GM23248 (cell line): ENCODE data around the gene TLX3.

ENCODE experiments used
- EZH2 ChIP-seq: fragments of 200-600 bp; sonication (generic); IDR thresholded peaks from 2 replicates; pipeline ENCODE4 v1.6.1; 2018; ENCODE audit warnings: antibody characterized with exemption, mild to moderate bottlenecking; ENCODE audit not compliant: insufficient read depth, poor library complexity, severe bottlenecking
- EZH2phosphoT487 ChIP-seq: fragments of 200-600 bp; sonication (generic); IDR thresholded peaks from 2 replicates; pipeline ENCODE4 v1.6.1; 2018; ENCODE audit warnings: antibody characterized with exemption, moderate library complexity, mild to moderate bottlenecking, low read depth; ENCODE audit not compliant: insufficient read depth

GRCh38 chr5:171311322-171312077 is 2.5 kb downstream of the TLX3 start:
- TF ChIP-seq EZH2 = peak; percentile 64
- TF ChIP-seq EZH2phosphoT487 = 0 out of 2 replicates have a peak, but pooled peaks have one; percentile 17
